Vagina (tissue), 2 donors: Measurements from ENCODE around the gene LYPD6. TPM values are rescaled to one million over a fixed set of nuclear protein-coding genes. Genes with fewer than 3 reads are reported as not detected.

ENCODE experiments used
- DNase-seq, 2 donors: peaks; one replicate each; pipeline ENCODE4 v3.0.0-alpha.2; 2017; ENCODE audit errors: extremely low spot score in 2 of 2
- H3K27ac ChIP-seq: fragments of 200-600 bp; sonication (generic); one replicate; pipeline ENCODE4 v1.5.1; 2019
- H3K27me3 ChIP-seq: fragments of 200-600 bp; sonication (generic); one replicate; pipeline ENCODE4 v1.5.1; 2019
- H3K36me3 ChIP-seq, 2 donors: fragments of 200-600 bp; sonication (generic); one replicate each; pipeline ENCODE4 v1.5.1; 2017 to 2019
- H3K4me1 ChIP-seq: fragments of 200-600 bp; sonication (generic); one replicate; pipeline ENCODE4 v1.5.1; 2019
- H3K4me3 ChIP-seq, 2 donors: fragments of 200-600 bp; sonication (generic); 1 replicate in 1 of 2; 2 replicates in 1 of 2; pipeline ENCODE4 v1.5.1; 2016 to 2019
- H3K9me3 ChIP-seq: fragments of 200-600 bp; sonication (generic); one replicate; pipeline ENCODE4 v1.5.1; 2019
- CTCF ChIP-seq, 3 experiments: fragments of 450-650 bp in 2 of 3; fragments of 200-600 bp in 1 of 3; sonication (generic) in 1 of 3; IDR thresholded peaks; one replicate each; pipeline ENCODE4 v1.5.1; 2017 to 2019; ENCODE audit warnings: antibody characterized with exemption in 3 of 3, mild to moderate bottlenecking in 2 of 3, moderate library complexity in 2 of 3
- POLR2A ChIP-seq, 2 donors: fragments of 450-650 bp; IDR thresholded peaks; one replicate each; pipeline ENCODE4 v1.6.1; 2017; ENCODE audit warnings: antibody characterized with exemption in 2 of 2, mild to moderate bottlenecking in 2 of 2, moderate library complexity in 2 of 2
- POLR2AphosphoS5 ChIP-seq, 2 donors: sonication (generic); formaldehyde crosslinking; IDR thresholded peaks; one replicate each; pipeline ENCODE4 v1.9.0; 2017; ENCODE audit warnings: antibody characterized with exemption in 2 of 2, mild to moderate bottlenecking in 2 of 2, low read depth in 1 of 2; ENCODE audit not compliant: insufficient read depth in 1 of 2
- intact Hi-C: fragments of 100-400 bp; cut with DNase I; formaldehyde crosslinking; loops from one replicate; pipeline ENCODE4 v1.15.1; 2023
- total RNA-seq: library from RNA; depleted of rRNA; stranded (reverse); fragments of >200 nt; gene quantifications from one replicate; pipeline ENCODE4 v1.2.3, GENCODE V29; 2016

LYPD6 gene
- total RNA-seq: 0.25 TPM

- H3K27ac ChIP-seq: no peak within 1 kb of the TSS
- H3K9me3 ChIP-seq: no peaks in the 10 kb centered on the region
- peak within 1 kb of the TSS; percentile 62 to 78 for H3K4me3 ChIP-seq
- intact Hi-C loops: no loop called here
- no peaks in the 10 kb centered on the region for H3K27me3 ChIP-seq
- H3K4me1 ChIP-seq: peaks cover 21% of the 10 kb centered on the region
- H3K36me3 ChIP-seq: no peaks in the 10 kb centered on the region
- DNase-seq: no peak
- TF ChIP-seq CTCF (IDR thresholded peaks at IDR 0.05): no peak
- TF ChIP-seq POLR2A (IDR thresholded peaks at IDR 0.05): no peak
- no peak for TF ChIP-seq POLR2AphosphoS5 (IDR thresholded peaks at IDR 0.05; ENCODE audit: insufficient read depth in 1 of 2, low read depth in 1 of 2)
These were observed at the start of gene LYPD6 for GRCh38 chr2:149330127-149331022. Gene LYPD6 (plus strand): TSS chr2:149330587. CDS start chr2:149437709, 107,122 bp downstream.

- no peaks in the 10 kb centered on the region for H3K36me3 ChIP-seq
- no peak for TF ChIP-seq POLR2AphosphoS5 (IDR thresholded peaks at IDR 0.05; ENCODE audit: insufficient read depth in 1 of 2, low read depth in 1 of 2)
- TF ChIP-seq POLR2A (IDR thresholded peaks at IDR 0.05): no peak
- no peak for TF ChIP-seq CTCF (IDR thresholded peaks at IDR 0.05)
- H3K4me3 ChIP-seq: no peak overlapping the region
- H3K27ac ChIP-seq: no peak overlapping the region
- intact Hi-C loops: no loop called here
- no peaks in the 10 kb centered on the region for H3K9me3 ChIP-seq
- no peaks in the 10 kb centered on the region for H3K27me3 ChIP-seq
- H3K4me1 ChIP-seq: no peaks in the 10 kb centered on the region
- no peak for DNase-seq
These were observed 48.9 kb upstream of the LYPD6 start for GRCh38 chr2:149281441-149281840.

GRCh38 chr2:149290662-149291061 lies 39.7 kb upstream of the LYPD6 start:
- DNase-seq: no peak
- intact Hi-C loops: no loop called here
- H3K9me3 ChIP-seq: no peaks in the 10 kb centered on the region
- H3K36me3 ChIP-seq: no peaks in the 10 kb centered on the region
- H3K27ac ChIP-seq: no peak overlapping the region
- H3K4me3 ChIP-seq: no peak overlapping the region
- no peaks in the 10 kb centered on the region for H3K4me1 ChIP-seq
- no peaks in the 10 kb centered on the region for H3K27me3 ChIP-seq
- TF ChIP-seq CTCF (IDR thresholded peaks at IDR 0.05) (no peak), POLR2AphosphoS5 (IDR thresholded peaks at IDR 0.05; ENCODE audit: insufficient read depth in 1 of 2, low read depth in 1 of 2) (no peak), POLR2A (IDR thresholded peaks at IDR 0.05) (no peak)

- TF ChIP-seq POLR2A (IDR thresholded peaks at IDR 0.05) (no peak), CTCF (IDR thresholded peaks at IDR 0.05) (no peak), POLR2AphosphoS5 (IDR thresholded peaks at IDR 0.05; ENCODE audit: insufficient read depth in 1 of 2, low read depth in 1 of 2) (no peak)
- Histone ChIP-seq H3K9me3 (no peaks in the 10 kb centered on the region), H3K4me1 (no peaks in the 10 kb centered on the region), H3K36me3 (no peaks in the 10 kb centered on the region), H3K27me3 (no peaks in the 10 kb centered on the region), H3K27ac (no peak overlapping the region), H3K4me3 (no peak overlapping the region)
- DNase-seq: no peak
- intact Hi-C loops: no loop called here
These were observed 38.5 kb upstream of the LYPD6 start for GRCh38 chr2:149291881-149292280.

GRCh38 chr2:149296031-149296430 lies 34.4 kb upstream of the LYPD6 start:
- no peak for DNase-seq
- Histone ChIP-seq H3K27me3 (no peaks in the 10 kb centered on the region), H3K4me1 (no peaks in the 10 kb centered on the region), H3K4me3 (no peak overlapping the region), H3K36me3 (no peaks in the 10 kb centered on the region), H3K9me3 (no peaks in the 10 kb centered on the region), H3K27ac (no peak overlapping the region)
- no peak for TF ChIP-seq CTCF (IDR thresholded peaks at IDR 0.05)
- intact Hi-C loops: no loop called here
